ENCODE measurements around the gene ADAMTS17.

GRCh38 chr15:100133001-100133400 is 208.8 kb downstream of the ADAMTS17 start:
- TF ChIP-seq, protein P1, sequence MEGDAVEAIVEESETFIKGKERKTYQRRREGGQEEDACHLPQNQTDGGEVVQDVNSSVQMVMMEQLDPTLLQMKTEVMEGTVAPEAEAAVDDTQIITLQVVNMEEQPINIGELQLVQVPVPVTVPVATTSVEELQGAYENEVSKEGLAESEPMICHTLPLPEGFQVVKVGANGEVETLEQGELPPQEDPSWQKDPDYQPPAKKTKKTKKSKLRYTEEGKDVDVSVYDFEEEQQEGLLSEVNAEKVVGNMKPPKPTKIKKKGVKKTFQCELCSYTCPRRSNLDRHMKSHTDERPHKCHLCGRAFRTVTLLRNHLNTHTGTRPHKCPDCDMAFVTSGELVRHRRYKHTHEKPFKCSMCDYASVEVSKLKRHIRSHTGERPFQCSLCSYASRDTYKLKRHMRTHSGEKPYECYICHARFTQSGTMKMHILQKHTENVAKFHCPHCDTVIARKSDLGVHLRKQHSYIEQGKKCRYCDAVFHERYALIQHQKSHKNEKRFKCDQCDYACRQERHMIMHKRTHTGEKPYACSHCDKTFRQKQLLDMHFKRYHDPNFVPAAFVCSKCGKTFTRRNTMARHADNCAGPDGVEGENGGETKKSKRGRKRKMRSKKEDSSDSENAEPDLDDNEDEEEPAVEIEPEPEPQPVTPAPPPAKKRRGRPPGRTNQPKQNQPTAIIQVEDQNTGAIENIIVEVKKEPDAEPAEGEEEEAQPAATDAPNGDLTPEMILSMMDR (IDR thresholded peaks at IDR 0.05): no peak
- TF ChIP-seq POLR2A (IDR thresholded peaks at IDR 0.05): no peak

Data from heart left ventricle (tissue), 13 donors.